Nephron progenitor cell (in vitro differentiated cells): ENCODE data around the gene ABCA5.
A peak's percentile ranks its signal among the peaks of the same experiment; 100 is the strongest.
"Not testable (repeated sequence)": the region's sequence is repeated elsewhere in the genome, so short reads cannot be mapped to it uniquely, and the experiment has no call there.

Experiments
- DNase-seq: peaks from one replicate; pipeline ENCODE4 v3.0.0; 2021
- H3K27ac Mint-ChIP-seq: 2 replicates; pipeline ENCODE4 v1.8.0; 2021; ENCODE audit warnings: mild to moderate bottlenecking, moderate library complexity, mixed read lengths
- H3K27me3 Mint-ChIP-seq: 2 replicates; pipeline ENCODE4 v1.8.0; 2021; ENCODE audit warnings: mild to moderate bottlenecking, low read depth, mixed read lengths; ENCODE audit not compliant: poor library complexity
- H3K36me3 Mint-ChIP-seq: 2 replicates; pipeline ENCODE4 v1.8.0; 2021; ENCODE audit warnings: low read depth, mixed read lengths
- H3K4me1 Mint-ChIP-seq: 2 replicates; pipeline ENCODE4 v1.8.0; 2021; ENCODE audit warnings: mixed read lengths
- H3K4me3 Mint-ChIP-seq: 2 replicates; pipeline ENCODE4 v1.8.0; 2021; ENCODE audit warnings: mild to moderate bottlenecking, moderate library complexity, mixed read lengths
- H3K9me3 Mint-ChIP-seq: 2 replicates; pipeline ENCODE4 v1.8.0; 2021; ENCODE audit warnings: mild to moderate bottlenecking, moderate library complexity, mixed read lengths
- TF ChIP-seq, protein P1 (sequence below): fragments of 200-600 bp; sonication (generic); IDR thresholded peaks from 2 replicates; pipeline ENCODE4 v1.5.0; 2021; ENCODE audit warnings: antibody characterized with exemption

ABCA5 gene

GRCh38 chr17:69302682-69303081, 24.3 kb downstream of the ABCA5 start:
- TF ChIP-seq, protein P1, sequence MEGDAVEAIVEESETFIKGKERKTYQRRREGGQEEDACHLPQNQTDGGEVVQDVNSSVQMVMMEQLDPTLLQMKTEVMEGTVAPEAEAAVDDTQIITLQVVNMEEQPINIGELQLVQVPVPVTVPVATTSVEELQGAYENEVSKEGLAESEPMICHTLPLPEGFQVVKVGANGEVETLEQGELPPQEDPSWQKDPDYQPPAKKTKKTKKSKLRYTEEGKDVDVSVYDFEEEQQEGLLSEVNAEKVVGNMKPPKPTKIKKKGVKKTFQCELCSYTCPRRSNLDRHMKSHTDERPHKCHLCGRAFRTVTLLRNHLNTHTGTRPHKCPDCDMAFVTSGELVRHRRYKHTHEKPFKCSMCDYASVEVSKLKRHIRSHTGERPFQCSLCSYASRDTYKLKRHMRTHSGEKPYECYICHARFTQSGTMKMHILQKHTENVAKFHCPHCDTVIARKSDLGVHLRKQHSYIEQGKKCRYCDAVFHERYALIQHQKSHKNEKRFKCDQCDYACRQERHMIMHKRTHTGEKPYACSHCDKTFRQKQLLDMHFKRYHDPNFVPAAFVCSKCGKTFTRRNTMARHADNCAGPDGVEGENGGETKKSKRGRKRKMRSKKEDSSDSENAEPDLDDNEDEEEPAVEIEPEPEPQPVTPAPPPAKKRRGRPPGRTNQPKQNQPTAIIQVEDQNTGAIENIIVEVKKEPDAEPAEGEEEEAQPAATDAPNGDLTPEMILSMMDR: no peak
- H3K4me3 Mint-ChIP-seq: no peak overlapping the region
- H3K4me1 Mint-ChIP-seq: no peaks in the 10 kb centered on the region
- peaks cover 3% of the 10 kb centered on the region for H3K27me3 Mint-ChIP-seq
- peaks cover 21% of the 10 kb centered on the region for H3K36me3 Mint-ChIP-seq
- no peak for DNase-seq
- peaks cover 4% of the 10 kb centered on the region for H3K9me3 Mint-ChIP-seq
- no peak overlapping the region for H3K27ac Mint-ChIP-seq

- H3K36me3 Mint-ChIP-seq: peaks cover 21% of the 10 kb centered on the region
- H3K27ac Mint-ChIP-seq: no peak overlapping the region
- H3K9me3 Mint-ChIP-seq: peaks cover 4% of the 10 kb centered on the region
- no peaks in the 10 kb centered on the region for H3K4me1 Mint-ChIP-seq
- DNase-seq: no peak
- H3K4me3 Mint-ChIP-seq: no peak overlapping the region
- TF ChIP-seq, protein P1: no peak
- H3K27me3 Mint-ChIP-seq: peaks cover 3% of the 10 kb centered on the region
These were observed 26.7 kb downstream of the ABCA5 start for GRCh38 chr17:69300222-69300621.

DNA sequence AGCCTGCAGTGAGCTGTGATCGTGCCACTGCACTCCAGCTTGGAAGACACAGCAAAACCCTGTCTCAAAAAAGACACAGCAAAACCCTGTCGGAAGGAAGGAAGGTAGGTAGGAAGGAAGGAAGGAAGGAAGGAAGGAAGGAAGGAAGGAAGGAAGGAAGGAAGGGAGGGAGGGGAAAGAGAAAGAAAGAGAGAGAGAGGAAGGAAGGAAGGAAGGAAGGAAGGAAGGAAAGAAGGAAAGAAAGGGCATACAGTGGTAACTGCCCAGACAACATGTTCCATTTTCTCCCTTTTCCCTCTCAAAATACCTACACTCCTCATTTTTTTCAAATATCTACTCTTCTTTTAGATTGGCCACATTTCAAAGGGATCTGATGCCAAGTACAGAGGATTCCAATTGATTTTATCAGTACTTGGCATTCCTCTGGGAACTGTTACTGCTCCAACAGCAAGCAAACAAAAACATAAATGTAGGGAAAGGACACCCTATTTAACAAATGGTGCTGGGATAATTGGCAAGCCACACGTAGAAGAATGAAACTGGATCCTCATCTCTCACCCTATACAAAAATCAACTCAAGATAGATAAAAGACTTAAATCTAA, 28.7 kb downstream of the ABCA5 start:
- not testable (repeated sequence) for H3K4me1 Mint-ChIP-seq, H3K27me3 Mint-ChIP-seq, H3K9me3 Mint-ChIP-seq, DNase-seq, H3K4me3 Mint-ChIP-seq
- Mint-ChIP-seq H3K27ac (peak overlapping the region; percentile 89), H3K36me3 (peaks cover 21% of the 10 kb centered on the region)

- H3K4me1 Mint-ChIP-seq: no peaks in the 10 kb centered on the region
- TF ChIP-seq, protein P1: no peak
- H3K27me3 Mint-ChIP-seq: no peaks in the 10 kb centered on the region
- DNase-seq: no peak
- no peak overlapping the region for H3K27ac Mint-ChIP-seq
- H3K4me3 Mint-ChIP-seq: no peak overlapping the region
- peaks cover 2% of the 10 kb centered on the region for H3K36me3 Mint-ChIP-seq
- H3K9me3 Mint-ChIP-seq: peaks cover 4% of the 10 kb centered on the region
These were observed 39.8 kb downstream of the ABCA5 start for GRCh38 chr17:69287168-69287567.

DNA sequence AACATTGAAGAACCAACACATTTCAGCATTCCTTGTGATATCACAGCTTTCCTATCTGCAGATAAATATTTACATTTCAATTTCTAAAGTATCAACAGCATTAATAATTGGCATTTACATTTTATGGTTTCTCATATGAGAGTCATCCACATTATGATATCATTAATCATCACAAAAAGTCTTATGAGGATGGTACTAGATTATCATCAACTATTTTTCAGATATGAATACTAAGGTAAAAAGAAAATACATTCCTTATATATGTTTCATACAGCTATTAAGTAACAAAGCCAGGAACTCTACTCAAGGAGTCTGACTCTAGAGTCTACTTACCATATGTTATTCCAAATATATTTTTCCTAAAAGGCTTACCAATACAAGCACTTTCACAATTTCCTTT, 40.7 kb downstream of the ABCA5 start:
- Mint-ChIP-seq H3K36me3 (peaks cover 7% of the 10 kb centered on the region), H3K27me3 (no peaks in the 10 kb centered on the region), H3K4me1 (no peaks in the 10 kb centered on the region), H3K27ac (no peak overlapping the region), H3K4me3 (no peak overlapping the region), H3K9me3 (no peaks in the 10 kb centered on the region)
- TF ChIP-seq, protein P1: no peak
- no peak for DNase-seq

- no peak for DNase-seq
- Mint-ChIP-seq H3K9me3 (no peaks in the 10 kb centered on the region), H3K4me3 (no peak overlapping the region), H3K27ac (no peak overlapping the region), H3K27me3 (no peaks in the 10 kb centered on the region), H3K4me1 (no peaks in the 10 kb centered on the region), H3K36me3 (peaks cover 7% of the 10 kb centered on the region)
- TF ChIP-seq, protein P1: no peak
These were observed 42.3 kb downstream of the ABCA5 start for GRCh38 chr17:69284646-69285045.
